Fibroblast of pulmonary artery (primary cell): ENCODE measurements around the gene LRTM2.

Source experiments
- DNase-seq: peaks from one replicate; pipeline ENCODE4 v3.0.0-alpha.2; 2010; ENCODE audit warnings: low read depth
- H3K4me3 ChIP-seq: replicated peaks from 2 replicates; pipeline ENCODE4 v1.5.1; 2011; ENCODE audit warnings: low read depth, mild to moderate bottlenecking, control low read depth, low read length, moderate library complexity
- TF ChIP-seq, protein P1 (sequence below): IDR thresholded peaks from 2 replicates; pipeline ENCODE4 v1.5.1; 2011; ENCODE audit warnings: mild to moderate bottlenecking, control low read depth, low read length, inconsistent platforms; ENCODE audit errors: missing control alignments

LRTM2 gene

DNA sequence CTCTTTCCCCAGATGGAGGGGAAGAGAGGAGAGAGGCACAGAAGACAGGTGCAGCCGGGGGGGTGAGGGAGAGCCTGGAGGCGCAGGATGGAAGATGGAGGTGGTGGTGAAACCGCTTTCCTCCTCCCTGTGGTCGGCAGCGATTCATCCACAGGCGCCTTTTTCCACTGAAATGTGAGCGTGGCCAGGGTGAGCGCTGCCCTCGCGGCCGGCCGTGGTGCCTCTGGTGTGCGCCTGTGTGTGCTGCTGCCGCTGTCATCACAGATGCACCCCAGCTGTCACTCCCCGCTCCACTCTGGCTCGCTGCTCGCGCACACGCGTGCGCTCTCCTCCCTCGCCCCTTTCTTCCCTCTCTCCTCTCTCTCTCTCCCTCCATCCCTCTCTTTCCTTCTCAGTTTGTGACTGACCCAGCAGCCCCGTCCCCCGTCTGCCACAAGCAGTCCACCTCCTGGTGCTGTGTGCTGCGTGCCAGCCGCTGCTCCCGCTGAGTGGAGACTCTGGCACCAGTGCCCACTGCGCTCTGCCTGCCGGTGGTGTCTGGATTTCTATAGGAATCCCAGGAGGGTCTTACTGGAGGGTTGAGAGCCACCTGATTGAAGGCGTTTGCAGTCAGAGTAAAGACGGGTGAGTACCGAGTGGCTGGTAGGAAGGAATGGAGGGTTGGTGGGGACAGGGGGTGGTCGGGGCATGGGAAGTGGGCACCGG is at the start of gene LRTM2:
Gene LRTM2, plus strand, starts transcription at position 375 of the 705 bp plus-strand sequence. CDS start 7,584 bp downstream, outside the sequence.
- H3K4me3 ChIP-seq: no peak within 1 kb of the TSS
- TF ChIP-seq, protein P1, sequence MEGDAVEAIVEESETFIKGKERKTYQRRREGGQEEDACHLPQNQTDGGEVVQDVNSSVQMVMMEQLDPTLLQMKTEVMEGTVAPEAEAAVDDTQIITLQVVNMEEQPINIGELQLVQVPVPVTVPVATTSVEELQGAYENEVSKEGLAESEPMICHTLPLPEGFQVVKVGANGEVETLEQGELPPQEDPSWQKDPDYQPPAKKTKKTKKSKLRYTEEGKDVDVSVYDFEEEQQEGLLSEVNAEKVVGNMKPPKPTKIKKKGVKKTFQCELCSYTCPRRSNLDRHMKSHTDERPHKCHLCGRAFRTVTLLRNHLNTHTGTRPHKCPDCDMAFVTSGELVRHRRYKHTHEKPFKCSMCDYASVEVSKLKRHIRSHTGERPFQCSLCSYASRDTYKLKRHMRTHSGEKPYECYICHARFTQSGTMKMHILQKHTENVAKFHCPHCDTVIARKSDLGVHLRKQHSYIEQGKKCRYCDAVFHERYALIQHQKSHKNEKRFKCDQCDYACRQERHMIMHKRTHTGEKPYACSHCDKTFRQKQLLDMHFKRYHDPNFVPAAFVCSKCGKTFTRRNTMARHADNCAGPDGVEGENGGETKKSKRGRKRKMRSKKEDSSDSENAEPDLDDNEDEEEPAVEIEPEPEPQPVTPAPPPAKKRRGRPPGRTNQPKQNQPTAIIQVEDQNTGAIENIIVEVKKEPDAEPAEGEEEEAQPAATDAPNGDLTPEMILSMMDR: no peak

DNA sequence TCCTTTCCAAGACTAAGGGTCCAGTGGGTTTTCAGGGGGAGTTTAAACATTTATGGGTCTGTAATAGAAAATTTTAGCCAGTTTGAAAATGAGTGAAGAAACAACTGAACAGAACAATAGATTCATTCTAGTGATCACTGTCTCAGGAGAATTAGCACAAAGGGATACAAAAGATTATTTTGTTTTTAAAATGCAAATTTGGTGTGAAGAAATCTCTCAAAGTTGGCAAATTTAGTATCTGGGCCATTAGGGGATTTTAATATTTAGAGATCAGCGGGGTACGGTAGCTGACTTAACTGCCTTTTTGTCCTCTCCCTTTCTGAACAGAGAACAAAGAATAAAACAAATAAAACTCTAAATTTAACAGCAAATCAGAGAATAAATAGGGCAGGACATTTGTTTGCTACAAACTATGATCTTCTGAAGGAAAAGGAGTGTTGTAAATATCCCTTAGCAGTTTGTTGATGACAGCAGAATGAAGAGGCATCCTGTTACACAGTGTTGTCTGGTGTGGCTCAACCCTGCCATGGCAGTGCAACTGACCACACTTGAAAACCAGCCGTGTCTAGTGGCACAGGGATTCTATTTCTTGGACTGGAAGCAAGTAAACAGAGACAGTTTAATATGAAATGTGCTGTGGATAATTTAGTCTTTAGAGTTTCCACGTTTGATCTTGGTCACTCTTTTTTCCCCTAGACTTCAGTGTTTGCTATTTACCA is 46.3 kb upstream of the LRTM2 start:
- TF ChIP-seq, protein P1: no peak
- no peak for DNase-seq
- H3K4me3 ChIP-seq: no peak overlapping the region

More for the DNA sequence above, at the start of gene LRTM2:
- no peak for DNase-seq

DNA sequence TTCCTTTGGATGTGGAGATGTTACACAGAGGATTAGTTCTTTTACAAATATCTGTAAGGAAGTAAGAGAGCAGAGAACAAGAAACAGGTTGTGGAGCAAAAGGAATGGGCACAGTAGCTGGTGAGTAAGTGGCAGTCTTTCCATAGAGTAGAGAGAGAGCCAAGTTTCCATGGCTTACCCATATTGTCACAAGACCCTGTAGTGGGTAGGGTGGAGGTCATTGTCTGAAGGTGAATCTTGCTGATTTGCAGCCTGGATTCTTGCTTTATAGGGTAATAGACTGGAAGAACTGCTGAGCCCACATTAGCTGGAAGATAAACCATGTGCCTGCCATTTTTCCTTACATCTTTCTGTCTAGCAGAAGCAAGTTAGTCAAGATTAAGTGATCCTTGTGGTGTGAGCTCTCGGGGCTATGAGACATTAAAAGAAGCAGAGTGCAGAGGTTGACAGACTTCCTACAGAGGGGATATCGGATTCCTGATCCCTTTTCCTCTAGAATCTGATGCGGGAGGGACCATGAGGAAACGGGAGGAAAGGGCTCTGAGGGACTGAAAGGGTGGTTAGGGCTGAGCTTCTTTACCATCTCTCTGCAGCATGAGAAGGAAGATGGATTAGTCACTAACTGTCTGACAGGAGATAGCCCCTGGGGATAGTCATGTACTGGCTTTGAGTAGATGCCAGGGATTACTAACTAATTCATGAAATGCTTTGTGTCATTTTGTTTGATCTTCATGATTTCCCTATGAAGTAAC is 44.0 kb upstream of the LRTM2 start:
- TF ChIP-seq, protein P1: no peak
- no peak overlapping the region for H3K4me3 ChIP-seq
- peak; percentile 62 for DNase-seq

DNA sequence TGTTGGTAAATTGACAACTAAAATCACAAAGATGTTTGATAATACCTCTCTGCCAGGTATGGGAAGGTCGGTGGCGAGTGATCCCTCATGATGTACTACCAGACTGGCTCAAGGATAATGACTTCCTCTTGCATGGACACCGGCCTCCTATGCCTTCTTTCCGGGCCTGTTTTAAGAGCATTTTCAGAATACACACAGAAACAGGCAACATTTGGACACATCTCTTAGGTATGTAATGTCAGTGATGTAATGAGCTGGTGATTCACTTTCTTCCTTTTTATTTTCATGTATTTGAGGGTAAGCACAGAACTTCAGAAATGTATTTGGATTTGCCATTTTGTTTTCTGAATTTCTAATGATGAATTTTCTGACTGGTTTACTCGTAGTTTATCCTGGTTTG is 42.6 kb upstream of the LRTM2 start:
- TF ChIP-seq, protein P1: no peak
- H3K4me3 ChIP-seq: no peak overlapping the region
- peak; percentile 80 for DNase-seq

DNA sequence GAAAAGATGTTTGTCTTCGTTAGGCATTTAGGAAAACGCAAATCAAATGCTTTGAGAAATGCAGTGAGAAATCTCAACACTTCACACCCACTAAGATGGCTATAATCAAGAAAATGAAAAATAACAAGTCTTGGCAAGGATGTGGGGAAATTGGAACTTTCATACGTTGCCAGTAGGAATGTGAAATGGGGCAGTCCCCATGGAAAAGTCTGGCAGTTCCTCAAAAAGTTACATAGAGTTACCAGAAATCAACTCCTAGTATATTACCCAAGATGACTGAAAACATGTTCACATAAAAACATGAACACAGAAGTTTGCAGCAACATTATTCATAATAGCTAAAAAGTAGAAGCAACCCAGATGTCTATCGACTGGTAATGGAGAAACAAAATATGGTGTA is 41.5 kb upstream of the LRTM2 start:
- peak; percentile 74 for DNase-seq
- TF ChIP-seq, protein P1: no peak

DNA sequence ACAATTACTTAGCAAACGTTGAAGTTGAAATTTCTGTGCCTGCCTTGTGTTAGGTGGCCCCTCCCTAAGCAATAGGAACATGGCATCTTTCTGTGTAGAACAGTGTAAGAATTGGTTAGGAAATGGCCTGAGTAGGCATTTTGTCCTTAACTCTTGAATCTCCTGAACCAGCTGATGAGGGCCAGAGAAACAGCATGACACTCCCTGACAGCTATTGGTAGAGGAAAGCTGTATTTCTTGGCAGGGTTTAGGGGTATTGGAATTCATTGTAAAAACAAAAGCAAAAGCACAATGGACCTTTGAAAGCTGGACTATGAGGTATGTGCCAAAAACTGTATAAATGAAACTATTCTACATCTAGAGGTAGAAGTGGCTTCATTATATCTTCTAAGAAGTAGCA is 40.6 kb upstream of the LRTM2 start:
- TF ChIP-seq, protein P1: no peak
- DNase-seq: peak; percentile 89
- no peak overlapping the region for H3K4me3 ChIP-seq

More for the DNA sequence above, 41.5 kb upstream of the LRTM2 start:
- no peak overlapping the region for H3K4me3 ChIP-seq
